Mesendoderm (in vitro differentiated cells): ENCODE measurements around the gene TRPM2.

Source experiments
- DNase-seq: peaks from one replicate; pipeline ENCODE4 v3.0.0; 2013
- H2AK5ac ChIP-seq: 2 replicates; pipeline ENCODE4 v1.6.1; 2013; ENCODE audit warnings: low read length, inconsistent platforms
- H2BK120ac ChIP-seq: 2 replicates; pipeline ENCODE4 v1.6.1; 2013; ENCODE audit warnings: low read depth, mild to moderate bottlenecking, low read length, moderate library complexity, mixed read lengths
- H2BK15ac ChIP-seq: replicated peaks from 2 replicates; pipeline ENCODE4 v1.6.1; 2013; ENCODE audit warnings: low read depth, mild to moderate bottlenecking, moderate library complexity
- H2BK5ac ChIP-seq: 2 replicates; pipeline ENCODE4 v1.6.1; 2013; ENCODE audit warnings: low read length, inconsistent platforms
- H3K18ac ChIP-seq: 2 replicates; pipeline ENCODE4 v1.6.1; 2013; ENCODE audit warnings: mild to moderate bottlenecking, low read length, mixed read lengths
- H3K23ac ChIP-seq: one replicate; pipeline ENCODE4 v1.6.1; 2013; ENCODE audit warnings: low read length
- H3K27ac ChIP-seq: 2 replicates; pipeline ENCODE4 v1.5.1; 2013; ENCODE audit warnings: low read depth, mild to moderate bottlenecking, inconsistent platforms, low read length, moderate library complexity
- H3K27me3 ChIP-seq: 2 replicates; pipeline ENCODE4 v1.6.1; 2013; ENCODE audit warnings: low read length, control low read depth, mild to moderate bottlenecking, inconsistent platforms; ENCODE audit not compliant: insufficient read depth, poor library complexity
- H3K36me3 ChIP-seq: 2 replicates; pipeline ENCODE4 v1.6.1; 2013; ENCODE audit warnings: low read length, inconsistent platforms; ENCODE audit not compliant: control insufficient read depth, insufficient read depth
- H3K4ac ChIP-seq: one replicate; pipeline ENCODE4 v1.6.1; 2013; ENCODE audit warnings: low read depth, mild to moderate bottlenecking, low read length, moderate library complexity
- H3K4me1 ChIP-seq: 2 replicates; pipeline ENCODE4 v1.6.1; 2013; ENCODE audit warnings: low read depth, low read length, inconsistent platforms; ENCODE audit not compliant: control insufficient read depth
- H3K4me2 ChIP-seq: 2 replicates; pipeline ENCODE4 v1.6.1; 2013; ENCODE audit warnings: low read length
- H3K4me3 ChIP-seq: 2 replicates; pipeline ENCODE4 v1.5.1; 2013; ENCODE audit warnings: mild to moderate bottlenecking, low read length
- H3K56ac ChIP-seq: one replicate; pipeline ENCODE4 v1.6.1; 2013; ENCODE audit warnings: low read length
- H3K79me1 ChIP-seq: 2 replicates; pipeline ENCODE4 v1.6.1; 2013; ENCODE audit warnings: low read length, inconsistent platforms
- H3K79me2 ChIP-seq: 2 replicates; pipeline ENCODE4 v1.6.1; 2013; ENCODE audit warnings: mild to moderate bottlenecking, low read length; ENCODE audit not compliant: control insufficient read depth, insufficient read depth
- H3K9ac ChIP-seq: 2 replicates; pipeline ENCODE4 v1.6.1; 2013; ENCODE audit warnings: low read length, inconsistent platforms
- H4K5ac ChIP-seq: one replicate; pipeline ENCODE4 v1.6.1; 2013; ENCODE audit warnings: low read length
- H4K8ac ChIP-seq: one replicate; pipeline ENCODE4 v1.6.1; 2013; ENCODE audit warnings: low read depth, mild to moderate bottlenecking, control low read depth, low read length, moderate library complexity
- WGBS: extraction: QIAGEN DNeasy Blood & Tissue Kit; methylation state at CpG from one replicate; pipeline ENCODE4 v1.1.7; 2013; ENCODE audit warnings: low lambda C conversion rate, missing lambda C conversion rate; ENCODE audit not compliant: insufficient coverage; ENCODE audit errors: extremely low coverage; 5-methylcytosine and 5-hydroxymethylcytosine counted together

Gene TRPM2

DNA sequence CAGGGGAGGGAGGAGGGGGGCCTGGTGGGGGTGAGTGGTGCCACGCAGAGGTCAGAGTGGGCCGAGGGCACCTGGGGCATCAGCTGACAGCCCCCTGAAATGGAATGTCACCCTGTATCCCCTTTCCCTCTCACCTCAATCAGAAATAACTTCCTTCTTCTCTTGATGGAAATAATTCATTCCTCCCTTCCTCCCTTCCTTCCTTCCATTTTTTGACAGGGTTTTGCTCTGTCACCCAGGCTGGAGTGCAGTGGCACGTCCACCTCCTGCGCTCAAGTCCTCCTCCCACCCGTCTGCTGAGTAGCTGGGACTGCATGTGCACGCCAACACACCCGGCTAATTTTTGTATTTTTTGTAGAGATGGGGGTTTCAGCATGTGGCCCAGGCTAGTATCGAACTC is 53.5 kb downstream of the TRPM2 start:
- no peak overlapping the region for H3K9ac ChIP-seq
- H3K4me3 ChIP-seq: no peak overlapping the region
- DNase-seq: no peak
- H3K23ac ChIP-seq: no peak overlapping the region
- no peak overlapping the region for H4K5ac ChIP-seq
- no peaks in the 10 kb centered on the region for H3K79me2 ChIP-seq
- no peak overlapping the region for H4K8ac ChIP-seq
- H2BK5ac ChIP-seq: no peak overlapping the region
- H2BK120ac ChIP-seq: no peak overlapping the region
- H3K18ac ChIP-seq: no peak overlapping the region
- H3K4me1 ChIP-seq: no peaks in the 10 kb centered on the region
- H2BK15ac ChIP-seq: no peak overlapping the region
- no peak overlapping the region for H2AK5ac ChIP-seq
- no peaks in the 10 kb centered on the region for H3K79me1 ChIP-seq
- H3K36me3 ChIP-seq: no peaks in the 10 kb centered on the region
- no peak overlapping the region for H3K4me2 ChIP-seq
- no peaks in the 10 kb centered on the region for H3K27me3 ChIP-seq
- no CpG with 5 or more reads among the region's 8 CpGs for WGBS
- H3K56ac ChIP-seq: no peak overlapping the region
- no peak overlapping the region for H3K4ac ChIP-seq
- no peak overlapping the region for H3K27ac ChIP-seq

DNA sequence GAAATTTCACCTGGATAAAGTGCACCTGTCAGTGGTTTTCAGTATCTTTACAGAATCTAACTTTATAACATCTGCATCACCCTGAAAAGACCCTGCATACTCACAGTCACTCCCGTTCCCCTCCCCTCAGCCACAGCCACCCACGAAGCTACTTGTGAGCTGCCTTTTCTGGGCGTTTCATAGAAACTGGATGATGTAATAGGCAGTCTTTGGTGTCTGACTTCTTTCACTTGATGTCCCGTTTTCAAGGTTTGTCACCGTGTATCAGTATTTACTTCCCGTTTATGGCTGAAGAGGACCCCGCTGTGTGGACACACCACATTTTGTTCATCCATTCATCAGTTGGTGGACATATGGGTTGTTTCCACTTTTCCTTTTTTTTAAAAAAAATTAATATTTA is 54.1 kb downstream of the TRPM2 start:
- no peak overlapping the region for H2BK15ac ChIP-seq
- H3K27ac ChIP-seq: no peak overlapping the region
- H3K27me3 ChIP-seq: no peaks in the 10 kb centered on the region
- no peaks in the 10 kb centered on the region for H3K4me1 ChIP-seq
- no CpG with 5 or more reads among the region's 7 CpGs for WGBS
- H3K36me3 ChIP-seq: no peaks in the 10 kb centered on the region
- H4K8ac ChIP-seq: no peak overlapping the region
- no peak overlapping the region for H3K4me3 ChIP-seq
- no peak for DNase-seq
- H3K56ac ChIP-seq: no peak overlapping the region
- H3K79me1 ChIP-seq: no peaks in the 10 kb centered on the region
- H3K79me2 ChIP-seq: no peaks in the 10 kb centered on the region
- H3K18ac ChIP-seq: no peak overlapping the region
- no peak overlapping the region for H4K5ac ChIP-seq
- no peak overlapping the region for H2AK5ac ChIP-seq
- H2BK5ac ChIP-seq: no peak overlapping the region
- no peak overlapping the region for H2BK120ac ChIP-seq
- H3K23ac ChIP-seq: no peak overlapping the region
- H3K4me2 ChIP-seq: no peak overlapping the region
- H3K4ac ChIP-seq: no peak overlapping the region
- no peak overlapping the region for H3K9ac ChIP-seq

DNA sequence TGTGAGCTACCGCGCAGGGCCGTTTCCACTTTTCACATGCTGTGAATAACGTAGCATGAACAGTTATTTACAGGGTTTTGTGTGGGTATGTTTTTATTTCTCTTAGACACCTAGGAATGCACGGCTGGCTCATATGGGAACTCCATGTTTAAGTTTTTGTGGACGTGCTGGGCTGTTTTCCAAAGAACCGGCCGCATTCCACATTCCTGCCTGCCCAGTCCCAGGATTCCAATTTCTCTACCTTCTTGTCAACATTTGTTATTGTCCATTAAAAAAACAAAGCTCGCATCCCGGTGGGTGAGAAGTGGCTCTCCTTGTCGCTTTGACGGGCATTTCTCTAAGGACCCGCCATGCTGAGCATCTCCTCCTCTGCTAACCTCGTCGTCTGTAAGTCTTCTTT is 54.8 kb downstream of the TRPM2 start:
- no peak for DNase-seq
- no peak overlapping the region for H3K4me3 ChIP-seq

DNA sequence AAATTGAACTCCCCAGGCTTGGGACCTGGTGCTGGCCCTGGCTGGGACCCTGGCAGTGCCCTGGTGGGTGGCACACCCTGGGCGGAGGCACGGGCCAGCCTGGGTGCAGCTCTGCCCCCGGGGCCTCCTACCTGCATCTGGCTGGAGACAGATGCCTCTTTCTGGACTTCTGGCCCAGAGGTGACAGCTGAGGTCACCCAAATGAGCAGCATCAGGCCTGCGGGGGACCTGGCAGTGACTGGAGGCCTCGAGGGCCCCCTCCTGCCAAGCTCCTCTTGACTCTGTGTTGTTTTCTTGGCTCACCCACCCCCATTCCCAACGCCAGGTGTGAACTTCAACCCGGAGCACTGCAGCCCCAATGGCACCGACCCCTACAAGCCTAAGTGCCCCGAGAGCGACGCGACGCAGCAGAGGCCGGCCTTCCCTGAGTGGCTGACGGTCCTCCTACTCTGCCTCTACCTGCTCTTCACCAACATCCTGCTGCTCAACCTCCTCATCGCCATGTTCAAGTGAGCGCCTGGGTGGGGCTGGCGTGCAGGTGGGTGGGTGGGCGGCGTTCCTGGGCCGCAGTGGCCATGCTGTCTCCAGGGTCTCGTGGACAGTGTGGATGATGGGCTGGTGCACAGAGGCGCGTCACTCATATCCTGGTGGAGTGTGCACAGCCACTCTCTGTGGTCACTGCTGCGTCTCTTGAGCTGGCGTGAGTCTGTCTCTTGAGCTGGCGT is 60.3 kb downstream of the TRPM2 start:
- H3K79me2 ChIP-seq: no peaks in the 10 kb centered on the region

More for the DNA sequence above, 54.8 kb downstream of the TRPM2 start:
- Histone ChIP-seq H3K79me1 (no peaks in the 10 kb centered on the region), H4K8ac (no peak overlapping the region), H2BK15ac (no peak overlapping the region), H3K4me1 (no peaks in the 10 kb centered on the region), H3K36me3 (no peaks in the 10 kb centered on the region), H3K9ac (no peak overlapping the region), H3K23ac (no peak overlapping the region), H3K27me3 (no peaks in the 10 kb centered on the region), H2AK5ac (no peak overlapping the region), H3K4me2 (no peak overlapping the region), H3K4ac (no peak overlapping the region), H2BK5ac (no peak overlapping the region), H3K56ac (no peak overlapping the region), H2BK120ac (no peak overlapping the region), H3K27ac (no peak overlapping the region), H4K5ac (no peak overlapping the region), H3K18ac (no peak overlapping the region), H3K79me2 (no peaks in the 10 kb centered on the region)
- WGBS: no CpG with 5 or more reads among the region's 15 CpGs

DNA sequence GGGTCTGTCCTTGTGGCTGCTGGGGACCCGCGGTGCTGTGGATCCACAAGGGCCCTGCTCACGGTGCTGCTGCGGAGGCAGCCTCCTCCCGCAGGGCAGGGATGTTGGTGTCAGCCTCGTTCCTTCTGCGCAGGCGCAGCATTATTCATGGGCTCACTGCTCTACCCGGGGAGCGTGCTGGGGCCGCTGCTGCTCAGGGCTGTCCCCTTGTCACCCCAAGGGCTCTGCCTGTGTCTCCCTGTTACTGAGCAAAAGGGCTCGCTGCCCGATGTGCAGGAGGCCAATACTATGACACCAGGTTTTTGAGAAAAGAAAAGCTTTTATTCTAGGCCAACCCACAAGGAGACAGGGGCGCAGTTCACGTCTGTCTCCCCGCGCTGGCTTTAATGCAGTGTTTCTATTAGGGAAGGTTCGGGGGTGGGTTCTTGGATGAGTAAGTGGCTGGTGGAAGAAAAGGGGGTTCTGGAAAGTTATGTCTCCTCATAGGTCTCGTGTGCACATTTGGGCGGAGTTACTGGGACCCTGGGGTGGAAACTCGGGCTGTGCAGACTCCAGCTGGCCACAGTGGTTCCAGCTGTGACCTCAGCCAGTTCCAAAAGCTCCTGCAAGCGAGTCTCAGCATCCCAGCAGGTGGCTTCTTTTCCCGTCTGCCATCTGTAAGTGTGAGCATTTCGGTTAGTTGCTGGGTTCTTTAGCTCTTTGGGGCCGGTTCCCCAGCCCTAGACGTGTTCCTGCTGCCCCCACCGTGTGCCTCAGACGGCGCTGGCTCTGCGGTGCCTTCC is 61.1 kb downstream of the TRPM2 start:
- Histone ChIP-seq H3K4me3 (no peak overlapping the region), H3K9ac (no peak overlapping the region), H3K36me3 (no peaks in the 10 kb centered on the region), H4K8ac (no peak overlapping the region), H3K18ac (no peak overlapping the region), H2BK5ac (no peak overlapping the region), H3K23ac (no peak overlapping the region), H3K56ac (no peak overlapping the region), H2BK120ac (no peak overlapping the region), H3K4me1 (no peaks in the 10 kb centered on the region), H3K27me3 (no peaks in the 10 kb centered on the region), H2BK15ac (no peak overlapping the region), H3K79me2 (no peaks in the 10 kb centered on the region), H3K79me1 (no peaks in the 10 kb centered on the region), H4K5ac (no peak overlapping the region), H3K27ac (no peak overlapping the region), H3K4ac (no peak overlapping the region), H3K4me2 (no peak overlapping the region), H2AK5ac (no peak overlapping the region)
- no peak for DNase-seq
- no CpG with 5 or more reads among the region's 30 CpGs for WGBS

More for the DNA sequence above, 60.3 kb downstream of the TRPM2 start:
- no CpG with 5 or more reads among the region's 27 CpGs for WGBS
- Histone ChIP-seq H3K4me3 (no peak overlapping the region), H3K56ac (no peak overlapping the region), H2BK120ac (no peak overlapping the region), H2BK5ac (no peak overlapping the region), H3K4me2 (no peak overlapping the region), H2BK15ac (no peak overlapping the region), H3K4ac (no peak overlapping the region), H3K23ac (no peak overlapping the region), H3K79me1 (no peaks in the 10 kb centered on the region), H4K8ac (no peak overlapping the region), H4K5ac (no peak overlapping the region), H3K36me3 (no peaks in the 10 kb centered on the region), H3K9ac (no peak overlapping the region), H3K27ac (no peak overlapping the region), H3K18ac (no peak overlapping the region), H3K4me1 (no peaks in the 10 kb centered on the region), H3K27me3 (no peaks in the 10 kb centered on the region), H2AK5ac (no peak overlapping the region)
- no peak for DNase-seq
